ENCODE measurements around the gene MCEMP1.

MCEMP1 gene

DNA sequence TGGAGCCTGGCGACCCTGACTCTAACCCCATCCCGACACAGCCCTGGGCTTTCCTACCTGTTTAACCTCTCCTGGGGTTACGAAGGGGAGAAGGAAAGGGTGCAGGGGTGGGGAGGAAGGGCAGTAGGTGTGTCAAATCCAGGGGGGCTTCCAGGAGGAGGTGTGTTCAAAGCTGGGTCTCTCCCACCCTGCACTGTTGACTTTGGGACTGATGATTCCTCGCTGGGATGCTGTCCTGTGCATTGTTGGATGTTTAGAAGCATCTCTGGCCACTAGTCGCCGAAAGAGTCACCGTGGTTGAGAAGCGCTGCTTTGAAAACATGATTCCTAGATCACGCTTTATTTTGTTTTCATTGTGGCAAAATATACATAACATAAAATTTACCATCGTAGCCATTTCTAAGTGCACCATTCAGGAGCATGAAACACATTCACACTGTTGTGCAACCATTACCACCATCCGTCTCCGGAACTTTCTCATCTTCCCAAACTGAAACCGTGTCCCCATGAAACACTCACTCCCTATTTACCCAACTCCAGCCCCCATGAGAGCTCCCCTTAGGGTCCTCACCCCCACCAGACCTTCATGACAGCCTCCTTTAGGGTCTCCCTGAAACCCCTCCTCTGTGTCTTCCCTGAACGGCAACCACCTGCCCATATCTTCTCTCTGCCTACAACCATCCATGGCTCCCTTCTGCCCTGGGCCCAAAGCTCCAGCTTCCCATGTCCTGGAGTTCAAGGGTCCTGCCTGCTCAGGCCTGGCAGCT, 29.5 kb downstream of the MCEMP1 start:
- no peak for TF ChIP-seq EZH2 (IDR thresholded peaks at IDR 0.05; ENCODE audit: borderline replicate concordance, low read depth, low read length, severe bottlenecking)
- no peak for TF ChIP-seq CTCF (IDR thresholded peaks at IDR 0.05; ENCODE audit: borderline replicate concordance, extremely low read depth, low read length, poor library complexity, severe bottlenecking)
- Histone ChIP-seq H3K4me1 (ENCODE audit: insufficient read depth, low read length) (no peaks in the 10 kb centered on the region), H2AFZ (ENCODE audit: low read depth, low read length) (no peak overlapping the region), H3K4me2 (ENCODE audit: insufficient read depth, low read length) (no peak overlapping the region), H4K20me1 (ENCODE audit: insufficient read depth, low read length) (no peaks in the 10 kb centered on the region), H3K27me3 (ENCODE audit: insufficient read depth, low read length, poor library complexity) (no peaks in the 10 kb centered on the region), H3K4me3 (ENCODE audit: low read depth in 1 of 2, low read length in 2 of 2) (no peak overlapping the region), H3K27ac (ENCODE audit: low read length) (no peak overlapping the region), H3K36me3 (ENCODE audit: insufficient read depth, low read length) (no peaks in the 10 kb centered on the region), H3K79me2 (ENCODE audit: insufficient read depth, low read length) (no peaks in the 10 kb centered on the region), H3K9ac (ENCODE audit: low read depth, low read length) (no peak overlapping the region), H3K9me3 (ENCODE audit: insufficient read depth, low read length, severe bottlenecking) (no peaks in the 10 kb centered on the region)
- DNase-seq (no peak), ATAC-seq (ENCODE audit: insufficient read depth, low read depth) (no peak)

DNA sequence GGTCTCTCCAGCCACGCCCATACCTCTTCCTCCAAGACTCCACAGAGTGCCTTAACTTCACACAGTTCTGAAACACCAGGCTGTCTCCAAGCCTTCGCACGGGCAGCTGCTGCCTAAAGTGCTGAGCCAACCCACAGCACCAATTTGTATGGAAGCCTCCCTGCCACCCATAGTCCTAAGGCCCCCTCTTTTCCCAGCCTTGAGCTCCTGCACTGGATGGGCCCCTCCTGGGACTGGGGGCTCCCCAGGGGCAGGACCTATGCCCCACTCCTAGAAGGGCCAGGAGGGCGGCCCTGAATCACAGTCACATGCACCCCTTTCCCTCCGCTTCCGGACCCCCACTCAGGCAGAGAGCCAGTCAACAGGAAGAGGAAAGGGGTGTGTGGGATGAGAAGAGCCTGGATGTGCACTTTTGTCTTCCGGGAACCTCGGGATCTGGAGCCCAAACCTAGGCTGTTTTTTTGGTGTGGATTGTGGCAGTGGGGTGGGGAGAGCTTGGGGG, 30.1 kb downstream of the MCEMP1 start:
- TF ChIP-seq CTCF (IDR thresholded peaks at IDR 0.05; ENCODE audit: borderline replicate concordance, extremely low read depth, low read length, poor library complexity, severe bottlenecking) = no peak
- no peak for TF ChIP-seq EZH2 (IDR thresholded peaks at IDR 0.05; ENCODE audit: borderline replicate concordance, low read depth, low read length, severe bottlenecking)
- Histone ChIP-seq H3K4me3 (ENCODE audit: low read depth in 1 of 2, low read length in 2 of 2) (no peak overlapping the region), H3K9me3 (ENCODE audit: insufficient read depth, low read length, severe bottlenecking) (no peaks in the 10 kb centered on the region), H3K36me3 (ENCODE audit: insufficient read depth, low read length) (no peaks in the 10 kb centered on the region), H3K4me1 (ENCODE audit: insufficient read depth, low read length) (no peaks in the 10 kb centered on the region), H3K4me2 (ENCODE audit: insufficient read depth, low read length) (no peak overlapping the region), H3K9ac (ENCODE audit: low read depth, low read length) (no peak overlapping the region), H3K27ac (ENCODE audit: low read length) (no peak overlapping the region), H4K20me1 (ENCODE audit: insufficient read depth, low read length) (no peaks in the 10 kb centered on the region), H3K79me2 (ENCODE audit: insufficient read depth, low read length) (no peaks in the 10 kb centered on the region), H3K27me3 (ENCODE audit: insufficient read depth, low read length, poor library complexity) (no peaks in the 10 kb centered on the region), H2AFZ (ENCODE audit: low read depth, low read length) (no peak overlapping the region)
- DNase-seq (no peak), ATAC-seq (ENCODE audit: insufficient read depth, low read depth) (no peak)

GRCh38 chr19:7709932-7710460, 33.1 kb downstream of the MCEMP1 start:
- Histone ChIP-seq H3K4me3 (ENCODE audit: low read depth in 1 of 2, low read length in 2 of 2) (no peak overlapping the region), H3K9me3 (ENCODE audit: insufficient read depth, low read length, severe bottlenecking) (no peaks in the 10 kb centered on the region), H3K79me2 (ENCODE audit: insufficient read depth, low read length) (no peaks in the 10 kb centered on the region), H2AFZ (ENCODE audit: low read depth, low read length) (no peak overlapping the region), H3K4me1 (ENCODE audit: insufficient read depth, low read length) (no peaks in the 10 kb centered on the region), H3K27me3 (ENCODE audit: insufficient read depth, low read length, poor library complexity) (no peaks in the 10 kb centered on the region), H3K27ac (ENCODE audit: low read length) (no peak overlapping the region), H4K20me1 (ENCODE audit: insufficient read depth, low read length) (no peaks in the 10 kb centered on the region), H3K4me2 (ENCODE audit: insufficient read depth, low read length) (no peak overlapping the region), H3K36me3 (ENCODE audit: insufficient read depth, low read length) (no peaks in the 10 kb centered on the region), H3K9ac (ENCODE audit: low read depth, low read length) (no peak overlapping the region)
- DNase-seq (no peak), ATAC-seq (ENCODE audit: insufficient read depth, low read depth) (no peak)
- TF ChIP-seq EZH2 (IDR thresholded peaks at IDR 0.05; ENCODE audit: borderline replicate concordance, low read depth, low read length, severe bottlenecking) (no peak), CTCF (IDR thresholded peaks at IDR 0.05; ENCODE audit: borderline replicate concordance, extremely low read depth, low read length, poor library complexity, severe bottlenecking) (no peak)

Measured in DND-41 (cell line).